ENCODE measurements around the gene PLCXD3.

- no peak for TF ChIP-seq CTCF (conservative IDR thresholded peaks at IDR 0.05; ENCODE audit: low read depth, low read length)
- no peak for TF ChIP-seq EZH2 (IDR thresholded peaks at IDR 0.05; ENCODE audit: low read length, unreplicated experiment)
These were observed 205.3 kb downstream of the PLCXD3 start for GRCh38 chr5:41305056-41305455.
